ENCODE measurements around the gene CSHL1. TPM values are rescaled to one million over a fixed set of nuclear protein-coding genes. Genes with fewer than 3 reads are reported as not detected.

CSHL1 gene
- total RNA-seq, 1 donor from 2014 or later: not detected

DNA sequence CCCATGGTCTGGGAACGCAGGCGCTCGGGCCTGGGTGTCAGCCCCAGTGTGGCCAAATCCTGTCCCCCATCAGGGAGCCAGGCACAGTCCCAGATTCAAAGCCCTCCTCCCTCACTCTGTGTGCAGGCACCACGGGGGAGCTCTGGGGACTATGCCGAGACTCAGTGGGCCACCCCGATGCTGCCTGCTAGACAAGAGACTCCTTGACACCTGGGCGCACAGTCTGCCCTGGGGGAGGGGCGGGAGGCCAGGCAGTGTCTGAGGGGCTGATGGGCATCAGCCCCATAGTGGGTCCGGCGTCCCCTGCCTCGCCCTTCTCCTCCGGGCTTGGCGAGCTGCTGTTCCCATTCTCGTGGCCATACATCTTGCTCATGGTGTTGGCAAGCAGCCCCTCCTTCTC is 29.5 kb upstream of the CSHL1 start:
- H3K27me3 ChIP-seq: no peaks in the 10 kb centered on the region
- intact Hi-C loops (cut with DNase I): no loop called here
- H3K4me3 ChIP-seq: no peak overlapping the region
- no peaks in the 10 kb centered on the region for H3K4me1 ChIP-seq
- H3K36me3 ChIP-seq: no peaks in the 10 kb centered on the region
- DNase-seq (ENCODE audit: extremely low spot score in 2 of 2): no peak
- no peaks in the 10 kb centered on the region for H3K9me3 ChIP-seq
- H3K27ac ChIP-seq: no peak overlapping the region
- TF ChIP-seq, protein P1, sequence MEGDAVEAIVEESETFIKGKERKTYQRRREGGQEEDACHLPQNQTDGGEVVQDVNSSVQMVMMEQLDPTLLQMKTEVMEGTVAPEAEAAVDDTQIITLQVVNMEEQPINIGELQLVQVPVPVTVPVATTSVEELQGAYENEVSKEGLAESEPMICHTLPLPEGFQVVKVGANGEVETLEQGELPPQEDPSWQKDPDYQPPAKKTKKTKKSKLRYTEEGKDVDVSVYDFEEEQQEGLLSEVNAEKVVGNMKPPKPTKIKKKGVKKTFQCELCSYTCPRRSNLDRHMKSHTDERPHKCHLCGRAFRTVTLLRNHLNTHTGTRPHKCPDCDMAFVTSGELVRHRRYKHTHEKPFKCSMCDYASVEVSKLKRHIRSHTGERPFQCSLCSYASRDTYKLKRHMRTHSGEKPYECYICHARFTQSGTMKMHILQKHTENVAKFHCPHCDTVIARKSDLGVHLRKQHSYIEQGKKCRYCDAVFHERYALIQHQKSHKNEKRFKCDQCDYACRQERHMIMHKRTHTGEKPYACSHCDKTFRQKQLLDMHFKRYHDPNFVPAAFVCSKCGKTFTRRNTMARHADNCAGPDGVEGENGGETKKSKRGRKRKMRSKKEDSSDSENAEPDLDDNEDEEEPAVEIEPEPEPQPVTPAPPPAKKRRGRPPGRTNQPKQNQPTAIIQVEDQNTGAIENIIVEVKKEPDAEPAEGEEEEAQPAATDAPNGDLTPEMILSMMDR (IDR thresholded peaks at IDR 0.05): no peak
- TF ChIP-seq POLR2A (IDR thresholded peaks at IDR 0.05): no peak
- no peak for TF ChIP-seq POLR2AphosphoS5 (IDR thresholded peaks at IDR 0.05; ENCODE audit: insufficient read depth in 1 of 2, low read depth in 1 of 2)

DNA sequence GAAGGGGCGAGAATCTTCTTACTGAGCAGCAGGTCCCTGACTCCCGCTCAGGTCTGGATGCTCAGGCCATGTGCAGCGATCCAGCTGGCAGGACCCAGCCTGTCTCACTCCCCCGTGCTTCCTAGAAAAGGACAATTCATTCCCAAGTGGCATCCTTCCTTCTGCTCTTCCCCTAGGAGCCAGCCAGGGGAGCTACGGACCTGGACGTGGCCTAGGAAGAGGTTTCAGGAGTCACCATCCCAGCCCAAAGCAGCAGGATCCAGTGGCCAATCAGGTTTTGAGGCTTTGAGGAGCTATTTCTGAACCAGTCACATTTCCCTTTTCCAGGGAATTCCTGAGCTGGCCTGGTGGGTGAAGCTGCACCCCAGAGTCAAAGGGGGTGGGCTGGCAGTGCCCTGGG is 28.8 kb upstream of the CSHL1 start:
- intact Hi-C loops (cut with DNase I): loop anchor here (5.0 kb wide), 1 partner anchor 1043 kb away; no protein-coding TSS in a partner anchor
- TF ChIP-seq, protein P1 (IDR thresholded peaks at IDR 0.05): no peak
- TF ChIP-seq POLR2A (IDR thresholded peaks at IDR 0.05): no peak
- TF ChIP-seq POLR2AphosphoS5 (IDR thresholded peaks at IDR 0.05; ENCODE audit: insufficient read depth in 1 of 2, low read depth in 1 of 2): no peak
- Histone ChIP-seq H3K4me1 (no peaks in the 10 kb centered on the region), H3K36me3 (no peaks in the 10 kb centered on the region), H3K9me3 (no peaks in the 10 kb centered on the region), H3K27ac (no peak overlapping the region), H3K4me3 (no peak overlapping the region), H3K27me3 (no peaks in the 10 kb centered on the region)
- no peak for DNase-seq (ENCODE audit: extremely low spot score in 2 of 2)

DNA sequence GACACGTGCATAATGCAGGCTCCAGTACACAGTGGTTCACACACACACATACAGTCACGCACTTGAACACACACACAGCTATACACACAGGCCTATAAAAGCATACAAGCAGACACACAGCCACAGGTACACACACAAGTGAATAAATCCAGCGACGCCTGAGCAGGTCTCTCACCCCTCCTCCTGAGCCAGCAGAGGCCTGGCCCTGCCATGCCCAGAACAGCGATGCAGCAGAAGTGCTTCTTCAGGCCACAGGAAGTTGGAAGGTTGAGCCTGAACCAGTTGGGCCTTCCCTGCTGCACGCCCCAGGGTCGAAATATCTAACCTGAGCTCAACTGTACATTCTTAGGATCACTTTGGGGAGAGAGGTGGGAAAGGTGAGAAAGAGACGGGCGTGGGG is 28.3 kb upstream of the CSHL1 start:
- Histone ChIP-seq H3K36me3 (no peaks in the 10 kb centered on the region), H3K9me3 (no peaks in the 10 kb centered on the region), H3K27me3 (no peaks in the 10 kb centered on the region), H3K4me3 (no peak overlapping the region), H3K27ac (no peak overlapping the region), H3K4me1 (no peaks in the 10 kb centered on the region)
- no peak for TF ChIP-seq POLR2AphosphoS5 (IDR thresholded peaks at IDR 0.05; ENCODE audit: insufficient read depth in 1 of 2, low read depth in 1 of 2)
- no peak for TF ChIP-seq POLR2A (IDR thresholded peaks at IDR 0.05)
- TF ChIP-seq, protein P1 (IDR thresholded peaks at IDR 0.05): no peak
- no peak for DNase-seq (ENCODE audit: extremely low spot score in 2 of 2)
- intact Hi-C loops (cut with DNase I): loop anchor here (5.0 kb wide), 1 partner anchor 1042 kb away; no protein-coding TSS in a partner anchor

DNA sequence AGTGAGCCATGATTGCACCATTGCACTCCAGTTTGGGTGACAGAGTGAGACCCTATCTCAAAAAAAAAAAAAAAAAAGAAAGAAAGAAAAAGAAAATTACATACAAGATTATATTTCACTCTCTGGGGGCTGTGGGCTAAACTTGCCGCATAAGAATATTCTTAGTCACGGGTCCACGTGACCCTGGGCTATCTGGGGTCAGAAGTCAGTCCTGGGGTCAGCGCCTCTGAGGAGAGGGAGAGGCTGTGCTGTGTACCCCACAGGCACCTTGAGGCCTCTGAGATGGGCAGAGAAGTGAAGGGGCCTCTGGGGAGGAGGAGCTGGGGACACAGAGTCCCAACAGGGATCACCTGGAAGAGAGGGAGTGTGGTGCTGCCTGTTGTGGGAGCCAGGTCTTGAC is 26.9 kb upstream of the CSHL1 start:
- H3K27me3 ChIP-seq: no peaks in the 10 kb centered on the region
- no peaks in the 10 kb centered on the region for H3K9me3 ChIP-seq
- H3K36me3 ChIP-seq: no peaks in the 10 kb centered on the region
- no peak for DNase-seq (ENCODE audit: extremely low spot score in 2 of 2)
- no peak overlapping the region for H3K4me3 ChIP-seq
- intact Hi-C loops (cut with DNase I): loop anchor here (5.0 kb wide), 1 partner anchor 1041 kb away; no protein-coding TSS in a partner anchor
- TF ChIP-seq POLR2A (IDR thresholded peaks at IDR 0.05) (no peak), POLR2AphosphoS5 (IDR thresholded peaks at IDR 0.05; ENCODE audit: insufficient read depth in 1 of 2, low read depth in 1 of 2) (no peak)
- TF ChIP-seq, protein P1 (IDR thresholded peaks at IDR 0.05): no peak
- no peaks in the 10 kb centered on the region for H3K4me1 ChIP-seq
- H3K27ac ChIP-seq: no peak overlapping the region

DNA sequence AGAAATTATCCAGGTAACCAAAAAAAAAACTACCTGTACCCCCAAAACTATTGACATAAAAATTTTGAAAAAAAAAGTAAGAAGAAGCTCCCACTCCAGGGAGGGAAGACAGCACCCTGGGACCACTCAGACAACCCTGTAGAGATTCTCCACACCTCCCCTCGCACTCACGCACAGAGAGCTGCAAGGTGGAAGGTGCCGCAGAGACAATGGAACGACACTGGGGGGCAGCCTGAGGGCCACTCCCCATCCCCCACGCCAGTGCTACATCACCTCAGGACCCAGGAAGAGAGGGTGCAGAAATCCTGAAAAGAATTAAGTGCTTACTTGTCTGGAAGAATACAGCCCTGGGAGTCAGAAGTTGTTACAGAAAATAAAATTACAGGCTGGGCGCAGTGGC is 26.3 kb upstream of the CSHL1 start:
- no peaks in the 10 kb centered on the region for H3K27me3 ChIP-seq
- H3K9me3 ChIP-seq: no peaks in the 10 kb centered on the region
- no peaks in the 10 kb centered on the region for H3K36me3 ChIP-seq
- no peaks in the 10 kb centered on the region for H3K4me1 ChIP-seq
- no peak overlapping the region for H3K4me3 ChIP-seq
- no peak overlapping the region for H3K27ac ChIP-seq
- TF ChIP-seq POLR2AphosphoS5 (IDR thresholded peaks at IDR 0.05; ENCODE audit: insufficient read depth in 1 of 2, low read depth in 1 of 2) (no peak), POLR2A (IDR thresholded peaks at IDR 0.05) (no peak)
- TF ChIP-seq, protein P1 (IDR thresholded peaks at IDR 0.05): no peak
- intact Hi-C loops (cut with DNase I): loop anchor here (5.0 kb wide), 1 partner anchor 1040 kb away; no protein-coding TSS in a partner anchor
- no peak for DNase-seq (ENCODE audit: extremely low spot score in 2 of 2)
